NCI-H146 treated with DMSO at 0.1 percent for 48 hours (cell line): ENCODE results near the gene TICAM1.
A peak's percentile ranks its signal among the peaks of the same experiment; 100 is the strongest.

Source experiments
- DNase-seq: peaks from one replicate; lab custom pipeline; 2025; ENCODE audit not compliant: unreplicated experiment; lab: John Stamatoyannopoulos, UW

TICAM1 gene

DNA sequence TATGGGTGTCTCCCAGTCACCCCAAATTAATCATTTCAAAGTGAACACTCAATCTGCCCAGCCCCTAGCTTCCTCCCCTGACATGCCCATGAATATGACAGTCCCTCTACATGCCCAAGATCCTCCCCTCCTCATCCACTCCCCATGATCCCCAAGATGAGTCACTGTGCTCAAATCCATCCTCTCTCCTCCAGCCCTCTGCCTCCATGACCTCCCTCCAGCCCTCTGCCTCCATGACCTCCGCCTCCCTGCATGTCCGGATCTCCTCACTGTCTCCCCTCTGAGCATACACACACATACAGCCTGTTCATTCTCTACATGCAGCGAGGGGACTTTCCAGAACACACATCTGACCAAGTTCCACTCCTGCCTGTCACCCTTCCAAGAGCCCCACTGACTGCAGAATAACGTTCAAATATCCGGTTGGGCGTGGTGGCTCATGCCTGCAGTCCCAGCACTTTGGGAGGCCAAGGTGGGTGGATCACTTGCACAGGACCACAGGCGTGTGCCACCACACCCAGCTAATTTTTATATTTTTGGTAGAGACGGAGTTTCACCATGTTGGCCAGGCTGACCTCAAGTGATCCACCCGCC is 58.4 kb downstream of the TICAM1 start:
- DNase-seq = no peak

DNA sequence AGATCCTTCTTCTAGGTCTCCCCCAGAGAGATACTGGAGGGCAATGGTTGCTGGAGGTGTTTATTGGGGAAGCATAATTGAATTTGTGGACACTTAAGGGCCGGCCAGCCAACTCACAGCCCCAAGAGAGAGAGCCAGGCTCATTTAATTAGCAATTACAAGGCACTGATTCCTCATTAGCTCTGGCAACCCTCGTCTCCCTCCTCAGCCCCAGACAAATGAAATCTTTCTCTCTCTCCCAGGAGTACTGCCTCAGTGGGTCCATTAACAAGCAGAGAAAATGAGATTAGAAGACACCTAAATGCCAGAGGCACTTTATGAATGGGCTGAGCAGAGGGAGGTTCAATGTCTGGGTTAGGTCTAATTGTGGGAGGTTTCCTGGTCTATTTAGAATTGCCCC is 58.9 kb downstream of the TICAM1 start:
- DNase-seq = no peak

DNA sequence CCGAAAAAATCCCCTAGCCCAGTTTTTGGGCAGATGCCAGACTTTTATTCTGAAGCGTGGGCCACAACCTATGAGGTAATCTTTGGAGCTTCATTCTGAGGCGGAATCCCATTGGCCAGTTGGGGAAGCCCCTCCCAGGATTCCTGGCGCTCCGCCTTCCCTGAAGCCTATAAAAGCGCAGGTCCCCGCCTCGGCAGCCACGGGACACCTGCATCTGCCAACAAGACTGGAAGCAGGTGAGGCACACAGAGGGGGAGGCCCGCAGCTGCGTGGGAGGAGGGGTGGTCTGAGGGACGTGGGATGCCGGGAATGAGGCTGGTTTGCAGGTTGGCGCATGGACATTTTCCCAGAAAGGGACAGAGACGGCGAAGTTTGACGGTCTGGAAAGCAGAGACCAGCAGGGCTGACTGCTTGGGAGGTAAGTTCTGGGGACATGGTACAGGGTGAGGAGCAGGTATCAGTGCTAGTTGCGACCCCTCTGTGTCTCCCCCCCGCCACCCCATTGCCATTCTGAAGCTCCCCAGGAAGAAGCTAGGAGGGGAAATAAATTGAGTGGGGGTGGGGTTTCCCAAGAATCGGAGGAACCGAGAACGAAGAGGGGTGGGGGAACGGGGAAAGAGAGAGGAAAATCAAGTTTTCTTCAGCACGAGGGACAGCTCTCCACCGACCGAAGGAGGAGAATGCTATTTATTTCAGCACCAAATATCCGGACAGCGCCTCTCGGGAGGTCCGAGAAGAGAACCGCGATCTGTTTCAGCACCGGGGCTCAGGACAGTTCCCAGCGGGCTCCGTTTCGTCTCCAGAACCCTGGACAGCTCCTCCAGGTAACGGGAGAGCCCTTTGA is 62.4 kb downstream of the TICAM1 start:
- DNase-seq = peak; percentile 78
